WTC11 (cell line): ENCODE results near the gene HLCS. TPM values are rescaled to one million over a fixed set of nuclear protein-coding genes. Genes with fewer than 3 reads are reported as not detected.

ENCODE experiments used
- ATAC-seq: fragments of 200-7000 bp; cut with Tn5 transposase; 2 replicates; pipeline ENCODE4 v1.10.0; 2021; ENCODE audit warnings: mild to moderate bottlenecking, moderate library complexity
- CTCF ChIA-PET: fragments of 300-600 bp; sonication (Branson Sonifier 250); formaldehyde crosslinking; loops from one replicate; lab custom pipeline; 2021; ENCODE audit warnings: antibody characterized with exemption; lab: Charles Lee
- POLR2A ChIA-PET: fragments of 350-600 bp; sonication (Branson Sonifier 250); formaldehyde crosslinking; loops from one replicate; lab custom pipeline; 2021; ENCODE audit warnings: antibody characterized with exemption; lab: Charles Lee
- DNase-seq: peaks from one replicate; pipeline ENCODE4 v3.0.0; 2021; ENCODE audit warnings: low spot score
- H3K27ac Mint-ChIP-seq: 2 replicates; pipeline ENCODE4 v1.8.0; 2021; ENCODE audit warnings: mixed read lengths
- H3K27me3 Mint-ChIP-seq: 2 replicates; pipeline ENCODE4 v1.8.0; 2021; ENCODE audit warnings: low read depth, mild to moderate bottlenecking, moderate library complexity, mixed read lengths
- H3K36me3 Mint-ChIP-seq: 2 replicates; pipeline ENCODE4 v1.8.0; 2021; ENCODE audit warnings: mixed read lengths
- H3K4me1 Mint-ChIP-seq: 2 replicates; pipeline ENCODE4 v1.8.0; 2022; ENCODE audit warnings: mixed read lengths
- H3K4me3 Mint-ChIP-seq: 2 replicates; pipeline ENCODE4 v1.8.0; 2021; ENCODE audit warnings: mild to moderate bottlenecking, moderate library complexity, mixed read lengths
- H3K9me3 Mint-ChIP-seq: 2 replicates; pipeline ENCODE4 v1.8.0; 2021; ENCODE audit warnings: mixed read lengths
- CREB1 ChIP-seq: sonication (generic); formaldehyde crosslinking; IDR thresholded peaks from 2 replicates; pipeline ENCODE4 v1.8.0; 2023; ENCODE audit warnings: mild to moderate bottlenecking, missing genetic modification reagents
- ELF4 ChIP-seq: sonication (generic); formaldehyde crosslinking; IDR thresholded peaks from 2 replicates; pipeline ENCODE4 v1.8.1; 2022; ENCODE audit warnings: low read depth, mild to moderate bottlenecking, moderate library complexity, missing genetic modification reagents
- ETV6 ChIP-seq: sonication (generic); formaldehyde crosslinking; IDR thresholded peaks from 2 replicates; pipeline ENCODE4 v1.8.1; 2022; ENCODE audit warnings: mild to moderate bottlenecking, missing genetic modification reagents
- FOXP1 ChIP-seq: sonication (generic); formaldehyde crosslinking; IDR thresholded peaks from 2 replicates; pipeline ENCODE4 v1.8.0; 2022; ENCODE audit warnings: missing genetic modification reagents, mild to moderate bottlenecking, moderate library complexity, borderline replicate concordance
- GABPB1 ChIP-seq: sonication (generic); formaldehyde crosslinking; IDR thresholded peaks from 2 replicates; pipeline ENCODE4 v1.8.1; 2023; ENCODE audit warnings: mild to moderate bottlenecking, missing genetic modification reagents
- JAZF1 ChIP-seq: fragments of 250-450 bp; sonication (Bioruptor Pico); IDR thresholded peaks from 2 replicates; pipeline ENCODE4 v1.9.0; 2021; ENCODE audit warnings: moderate library complexity, mild to moderate bottlenecking, inconsistent platforms
- JUN ChIP-seq: sonication (generic); formaldehyde crosslinking; IDR thresholded peaks from 2 replicates; pipeline ENCODE4 v1.8.0; 2023; ENCODE audit warnings: mild to moderate bottlenecking, missing genetic modification reagents
- MYBL2 ChIP-seq: sonication (generic); formaldehyde crosslinking; IDR thresholded peaks from 2 replicates; pipeline ENCODE4 v1.8.1; 2023; ENCODE audit warnings: mild to moderate bottlenecking, moderate library complexity, missing genetic modification reagents
- NFYB ChIP-seq: sonication (generic); formaldehyde crosslinking; conservative IDR thresholded peaks from 2 replicates; pipeline ENCODE4 v1.8.0; 2022; ENCODE audit warnings: low read depth, missing genetic modification reagents
- NR2C2 ChIP-seq: sonication (generic); formaldehyde crosslinking; IDR thresholded peaks from 2 replicates; pipeline ENCODE4 v1.8.0; 2022; ENCODE audit warnings: mild to moderate bottlenecking, missing genetic modification reagents
- NR3C1 ChIP-seq: sonication (generic); formaldehyde crosslinking; conservative IDR thresholded peaks from 2 replicates; pipeline ENCODE4 v1.8.1; 2023; ENCODE audit warnings: low read depth, mild to moderate bottlenecking, missing genetic modification reagents
- OVOL2 ChIP-seq: fragments of 250-450 bp; sonication (Bioruptor Pico); IDR thresholded peaks from 2 replicates; pipeline ENCODE4 v1.9.0; 2021; ENCODE audit warnings: mild to moderate bottlenecking, borderline replicate concordance
- SP1 ChIP-seq: sonication (generic); formaldehyde crosslinking; conservative IDR thresholded peaks from 2 replicates; pipeline ENCODE4 v1.8.1; 2022; ENCODE audit warnings: missing genetic modification reagents
- TEAD4 ChIP-seq: sonication (generic); formaldehyde crosslinking; IDR thresholded peaks from 2 replicates; pipeline ENCODE4 v1.8.0; 2022; ENCODE audit warnings: mild to moderate bottlenecking, missing genetic modification reagents
- ZBTB21 ChIP-seq: sonication (generic); formaldehyde crosslinking; IDR thresholded peaks from 2 replicates; pipeline ENCODE4 v1.8.1; 2023; ENCODE audit warnings: mild to moderate bottlenecking, missing genetic modification reagents, borderline replicate concordance
- ZNF121 ChIP-seq: sonication (generic); formaldehyde crosslinking; IDR thresholded peaks from 2 replicates; pipeline ENCODE4 v1.8.0; 2023; ENCODE audit warnings: missing genetic modification reagents
- ZNF423 ChIP-seq: fragments of 250-450 bp; sonication (Bioruptor Pico); IDR thresholded peaks from 2 replicates; pipeline ENCODE4 v2.1.2; 2022; ENCODE audit warnings: mild to moderate bottlenecking, moderate library complexity
- total RNA-seq: library from RNA; stranded (reverse); gene quantifications from 3 replicates; pipeline ENCODE4 v1.2.3, GENCODE V29; 2021
- TF ChIP-seq, protein P1 (sequence below): sonication (generic); formaldehyde crosslinking; IDR thresholded peaks from 2 replicates; pipeline ENCODE4 v1.8.0; 2023; ENCODE audit warnings: missing genetic modification reagents
- TF ChIP-seq, protein P2 (sequence below): sonication (generic); formaldehyde crosslinking; conservative IDR thresholded peaks from 2 replicates; pipeline ENCODE4 v1.8.1; 2022; ENCODE audit warnings: mild to moderate bottlenecking, missing genetic modification reagents
- TF ChIP-seq, protein P3 (sequence below): sonication (generic); formaldehyde crosslinking; IDR thresholded peaks from 2 replicates; pipeline ENCODE4 v1.8.1; 2022; ENCODE audit warnings: low read depth, missing genetic modification reagents, borderline replicate concordance
- TF ChIP-seq, protein P4 (sequence below): fragments of 250-450 bp; sonication (Bioruptor Pico); IDR thresholded peaks from 2 replicates; pipeline ENCODE4 v1.9.0; 2021; ENCODE audit warnings: mild to moderate bottlenecking

HLCS gene
- total RNA-seq, 1 experiment from 2014 or later: 9.3 TPM

DNA sequence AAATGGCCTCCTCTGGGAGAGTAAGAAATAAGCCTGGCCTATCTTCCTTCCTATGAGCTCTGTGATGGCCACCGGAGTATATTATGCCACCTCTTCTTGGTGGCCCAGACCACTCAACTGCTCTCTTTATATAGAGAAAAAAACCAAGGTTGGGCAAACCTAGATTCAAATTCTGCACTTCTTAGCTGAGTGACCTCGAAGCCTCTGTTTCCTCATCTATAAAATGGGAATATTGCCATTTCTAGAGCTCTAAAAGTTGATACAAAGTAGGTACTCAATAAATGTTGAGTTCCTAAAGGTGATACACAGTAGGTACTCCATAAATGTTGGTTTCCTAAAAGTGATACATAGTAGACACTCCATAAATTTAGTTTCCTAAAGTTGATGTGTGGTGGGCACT is 120.7 kb downstream of the HLCS start:
- Mint-ChIP-seq H3K36me3 (no peaks in the 10 kb centered on the region), H3K4me3 (no peak overlapping the region), H3K9me3 (no peaks in the 10 kb centered on the region), H3K4me1 (peaks cover 4% of the 10 kb centered on the region; the same call in 1 of the 2 replicates), H3K27me3 (no peaks in the 10 kb centered on the region), H3K27ac (no peak overlapping the region)
- ChIA-PET CTCF (interaction anchor here (1.1 kb wide), 1 partner anchor 8 kb away, joined by 7 read pairs; no protein-coding TSS in a partner anchor), POLR2A (no interaction called here)
- no peak for ATAC-seq
- TF ChIP-seq NFYB (CRISPR knock-in tag) (no peak), TEAD4 (CRISPR knock-in tag) (no peak), ZNF121 (no peak), OVOL2 (no peak), NR2C2 (CRISPR knock-in tag) (no peak), GABPB1 (CRISPR knock-in tag) (no peak), ETV6 (CRISPR knock-in tag) (no peak), NR3C1 (CRISPR knock-in tag) (no peak), JAZF1 (no peak), ELF4 (CRISPR knock-in tag) (no peak)
- TF ChIP-seq, protein P1, sequence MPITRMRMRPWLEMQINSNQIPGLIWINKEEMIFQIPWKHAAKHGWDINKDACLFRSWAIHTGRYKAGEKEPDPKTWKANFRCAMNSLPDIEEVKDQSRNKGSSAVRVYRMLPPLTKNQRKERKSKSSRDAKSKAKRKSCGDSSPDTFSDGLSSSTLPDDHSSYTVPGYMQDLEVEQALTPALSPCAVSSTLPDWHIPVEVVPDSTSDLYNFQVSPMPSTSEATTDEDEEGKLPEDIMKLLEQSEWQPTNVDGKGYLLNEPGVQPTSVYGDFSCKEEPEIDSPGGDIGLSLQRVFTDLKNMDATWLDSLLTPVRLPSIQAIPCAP (CRISPR knock-in tag): no peak
- TF ChIP-seq, protein P2, sequence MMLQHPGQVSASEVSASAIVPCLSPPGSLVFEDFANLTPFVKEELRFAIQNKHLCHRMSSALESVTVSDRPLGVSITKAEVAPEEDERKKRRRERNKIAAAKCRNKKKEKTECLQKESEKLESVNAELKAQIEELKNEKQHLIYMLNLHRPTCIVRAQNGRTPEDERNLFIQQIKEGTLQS (CRISPR knock-in tag): no peak
- TF ChIP-seq, protein P3, sequence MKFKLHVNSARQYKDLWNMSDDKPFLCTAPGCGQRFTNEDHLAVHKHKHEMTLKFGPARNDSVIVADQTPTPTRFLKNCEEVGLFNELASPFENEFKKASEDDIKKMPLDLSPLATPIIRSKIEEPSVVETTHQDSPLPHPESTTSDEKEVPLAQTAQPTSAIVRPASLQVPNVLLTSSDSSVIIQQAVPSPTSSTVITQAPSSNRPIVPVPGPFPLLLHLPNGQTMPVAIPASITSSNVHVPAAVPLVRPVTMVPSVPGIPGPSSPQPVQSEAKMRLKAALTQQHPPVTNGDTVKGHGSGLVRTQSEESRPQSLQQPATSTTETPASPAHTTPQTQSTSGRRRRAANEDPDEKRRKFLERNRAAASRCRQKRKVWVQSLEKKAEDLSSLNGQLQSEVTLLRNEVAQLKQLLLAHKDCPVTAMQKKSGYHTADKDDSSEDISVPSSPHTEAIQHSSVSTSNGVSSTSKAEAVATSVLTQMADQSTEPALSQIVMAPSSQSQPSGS (CRISPR knock-in tag): no peak
- DNase-seq: no peak

DNA sequence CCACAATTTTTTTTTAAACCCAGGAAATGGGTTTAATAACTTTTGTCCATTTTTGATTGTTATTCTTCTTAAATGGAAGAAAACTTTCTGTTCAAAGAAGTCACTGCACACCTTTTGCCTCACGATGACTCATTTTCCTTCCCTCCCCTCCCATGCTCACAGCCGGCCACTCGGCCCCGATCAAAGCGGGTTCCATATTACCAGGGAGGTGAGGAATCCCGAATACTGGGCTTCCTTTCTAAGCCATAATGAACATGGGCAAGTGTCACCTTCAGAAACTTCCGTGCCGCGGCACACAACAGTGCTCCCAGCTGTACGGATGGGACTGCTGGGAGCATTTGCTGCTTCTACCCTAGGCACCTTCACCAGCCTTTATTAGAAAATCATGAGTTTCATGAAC is 121.4 kb downstream of the HLCS start:
- ChIA-PET POLR2A (no interaction called here), CTCF (interaction anchor here (1.1 kb wide), 1 partner anchor 9 kb away, joined by 7 read pairs; no protein-coding TSS in a partner anchor)
- Mint-ChIP-seq H3K9me3 (no peaks in the 10 kb centered on the region), H3K36me3 (no peaks in the 10 kb centered on the region), H3K27ac (no peak overlapping the region), H3K4me1 (peaks cover 4% of the 10 kb centered on the region; the same call in 1 of the 2 replicates), H3K27me3 (no peaks in the 10 kb centered on the region), H3K4me3 (no peak overlapping the region)
- TF ChIP-seq MYBL2 (CRISPR knock-in tag) (no peak), FOXP1 (CRISPR knock-in tag) (no peak), ZNF423 (CRISPR knock-in tag) (no peak), CREB1 (CRISPR knock-in tag) (no peak), ZBTB21 (CRISPR knock-in tag) (no peak), SP1 (CRISPR knock-in tag) (no peak), JUN (CRISPR knock-in tag) (no peak)
- TF ChIP-seq, protein P4, sequence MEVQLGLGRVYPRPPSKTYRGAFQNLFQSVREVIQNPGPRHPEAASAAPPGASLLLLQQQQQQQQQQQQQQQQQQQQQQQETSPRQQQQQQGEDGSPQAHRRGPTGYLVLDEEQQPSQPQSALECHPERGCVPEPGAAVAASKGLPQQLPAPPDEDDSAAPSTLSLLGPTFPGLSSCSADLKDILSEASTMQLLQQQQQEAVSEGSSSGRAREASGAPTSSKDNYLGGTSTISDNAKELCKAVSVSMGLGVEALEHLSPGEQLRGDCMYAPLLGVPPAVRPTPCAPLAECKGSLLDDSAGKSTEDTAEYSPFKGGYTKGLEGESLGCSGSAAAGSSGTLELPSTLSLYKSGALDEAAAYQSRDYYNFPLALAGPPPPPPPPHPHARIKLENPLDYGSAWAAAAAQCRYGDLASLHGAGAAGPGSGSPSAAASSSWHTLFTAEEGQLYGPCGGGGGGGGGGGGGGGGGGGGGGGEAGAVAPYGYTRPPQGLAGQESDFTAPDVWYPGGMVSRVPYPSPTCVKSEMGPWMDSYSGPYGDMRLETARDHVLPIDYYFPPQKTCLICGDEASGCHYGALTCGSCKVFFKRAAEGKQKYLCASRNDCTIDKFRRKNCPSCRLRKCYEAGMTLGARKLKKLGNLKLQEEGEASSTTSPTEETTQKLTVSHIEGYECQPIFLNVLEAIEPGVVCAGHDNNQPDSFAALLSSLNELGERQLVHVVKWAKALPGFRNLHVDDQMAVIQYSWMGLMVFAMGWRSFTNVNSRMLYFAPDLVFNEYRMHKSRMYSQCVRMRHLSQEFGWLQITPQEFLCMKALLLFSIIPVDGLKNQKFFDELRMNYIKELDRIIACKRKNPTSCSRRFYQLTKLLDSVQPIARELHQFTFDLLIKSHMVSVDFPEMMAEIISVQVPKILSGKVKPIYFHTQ (CRISPR knock-in tag): no peak
- DNase-seq (no peak), ATAC-seq (no peak)
